Kidney (tissue), 22 donors: ENCODE results near the gene CELF5. TPM values are rescaled to one million over a fixed set of nuclear protein-coding genes. Genes with fewer than 3 reads are reported as not detected.

Experiments used
- DNase-seq, 5 donors: peaks; one replicate each; pipeline ENCODE4 v3.0.0-alpha.2; 2013 to 2020
- FAIRE-seq: peaks from 2 replicates; lab custom pipeline; 2012; peaks lifted over from hg19 to GRCh38; lab: Jason Lieb, UNC
- H3K27ac ChIP-seq, 2 donors: one replicate each; pipeline ENCODE4 v1.7.0; 2013; ENCODE audit warnings: low read depth in 2 of 2, low read length in 2 of 2, inconsistent platforms in 1 of 2
- H3K27me3 ChIP-seq: one replicate; pipeline ENCODE4 v1.7.1; 2013; ENCODE audit warnings: low read length, inconsistent platforms; ENCODE audit not compliant: control insufficient read depth, insufficient read depth
- H3K36me3 ChIP-seq, 3 donors: one replicate each; pipeline versions ENCODE4 v1.7.0 to v1.7.1; 2013; ENCODE audit warnings: low read length in 3 of 3, control low read depth in 1 of 3, inconsistent platforms in 1 of 3; ENCODE audit not compliant: insufficient read depth in 3 of 3, control insufficient read depth in 2 of 3
- H3K4me1 ChIP-seq, 3 donors: one replicate each; pipeline versions ENCODE4 v1.7.0 to v1.7.1; 2013; ENCODE audit warnings: low read length in 3 of 3, inconsistent platforms in 1 of 3, low read depth in 1 of 3; ENCODE audit not compliant: control insufficient read depth in 2 of 3, insufficient read depth in 2 of 3
- H3K4me3 ChIP-seq, 3 donors: one replicate each; pipeline versions ENCODE4 v1.7.0 to v1.8.1; 2013; ENCODE audit warnings: low read length in 3 of 3, control low read depth in 1 of 3, inconsistent platforms in 1 of 3
- H3K9ac ChIP-seq, 3 donors: one replicate each; pipeline versions ENCODE4 v1.7.0 to v1.7.1; 2013; ENCODE audit warnings: low read length in 3 of 3, control low read depth in 1 of 3, inconsistent platforms in 1 of 3
- H3K9me3 ChIP-seq, 3 donors: one replicate each; pipeline versions ENCODE4 v1.7.0 to v1.7.1; 2013; ENCODE audit warnings: low read length in 3 of 3, control low read depth in 1 of 3, inconsistent platforms in 1 of 3; ENCODE audit not compliant: control insufficient read depth in 2 of 3, insufficient read depth in 1 of 3
- CTCF ChIP-seq: IDR thresholded peaks from 3 replicates; pipeline ENCODE4 v1.5.1; 2012; ENCODE audit warnings: mild to moderate bottlenecking, moderate library complexity, borderline replicate concordance; ENCODE audit not compliant: insufficient read depth; ENCODE audit errors: extremely low read depth
- intact Hi-C: fragments of 100-400 bp; cut with DNase I; formaldehyde crosslinking; loops from one replicate; pipeline ENCODE4 v1.11.1; 2022
- long read RNA-seq, 10 donors: library from polyadenylated mRNA in 1 of 10; unstranded in 1 of 10; transcript quantifications; one replicate each; pipeline ENCODE4 v2.0.0 and lab custom pipeline, GENCODE V29; 2021 to 2026
- polyA plus RNA-seq: library from polyadenylated mRNA; stranded (reverse); fragments of 350-450 nt; fragmentation: Illumina TruSeq; extraction: RNeasy Lipid Tissue Mini Kit (QIAGEN cat#74804); gene quantifications from one replicate; pipeline ENCODE4 v1.2.3, GENCODE V29; 2014; ENCODE audit warnings: low read depth, low replicate concordance; ENCODE audit not compliant: insufficient read depth
- total RNA-seq: library from RNA; stranded (reverse); fragmentation: NEBNext Ultra II Directional; extraction: Animal tissue kit (Norgen Biotek cat#: 25700); gene quantifications from one replicate; pipeline ENCODE4 v1.2.1, GENCODE V29; 2021
- donor health status: control.
- donor health status: control.
- donor health status: control.
- donor health status: control.
- donor health status: control.
- donor health status: DM: yes; HTN: yes; CAD: no.
- donor health status: Normal renal cell carcinoma (clear cell type).

Gene CELF5
- total RNA-seq (0.38 TPM), polyA plus RNA-seq (0.15 TPM)
- long read RNA-seq, donor 1, result 0 reads
- long read RNA-seq, donor 2, result 0 reads
- long read RNA-seq, donor 3, result 0 reads
- long read RNA-seq, donor 4, result 0 reads
- long read RNA-seq, donor 5, result 0 reads
- long read RNA-seq, donor 6, result 0 reads
- long read RNA-seq, donor 7, partial matches to known transcripts, result 0 of 1 reads
- long read RNA-seq, donor 7, other reads (novel, unspliced or antisense), result 1 of 1 reads
- long read RNA-seq, donor 8, result 0 reads
- long read RNA-seq, donor 9, result 0 reads
- long read RNA-seq, donor 10, result 0 reads

DNA sequence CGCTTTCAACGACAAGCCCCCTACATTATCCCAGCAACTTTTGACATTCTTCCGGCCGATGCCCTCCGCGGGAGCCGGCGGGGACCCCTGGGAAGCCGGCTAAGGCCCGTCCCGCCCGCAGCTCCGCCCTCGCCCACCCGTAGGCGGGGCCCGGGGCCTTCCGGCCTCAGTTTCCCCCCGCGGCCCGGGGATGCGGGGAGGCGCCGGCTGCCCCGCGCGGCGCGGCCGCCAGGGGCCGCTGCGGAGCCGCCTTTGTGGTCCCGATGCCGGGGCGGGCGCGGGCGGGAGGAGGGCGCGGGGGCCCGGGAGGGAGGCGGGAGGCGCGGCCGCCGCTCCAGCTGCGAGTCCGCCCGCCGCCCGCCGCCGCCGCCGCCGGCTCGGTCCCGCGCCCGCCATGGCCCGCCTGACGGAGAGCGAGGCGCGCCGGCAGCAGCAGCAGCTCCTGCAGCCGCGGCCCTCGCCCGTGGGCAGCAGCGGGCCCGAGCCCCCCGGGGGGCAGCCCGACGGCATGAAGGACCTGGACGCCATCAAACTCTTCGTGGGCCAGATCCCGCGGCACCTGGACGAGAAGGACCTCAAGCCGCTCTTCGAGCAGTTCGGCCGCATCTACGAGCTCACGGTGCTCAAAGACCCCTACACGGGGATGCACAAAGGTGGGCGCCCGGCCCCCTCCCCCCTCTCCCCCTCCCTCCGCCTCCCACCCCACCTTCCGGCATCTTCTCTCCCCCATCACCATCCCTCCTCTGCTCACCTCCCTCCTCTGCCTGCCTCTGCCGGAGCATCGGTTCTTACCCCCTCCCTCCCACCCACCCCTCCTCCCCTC lies at the start of gene CELF5:
CELF5 (plus strand) TSS at position 316 of the 823 bp plus-strand sequence; CDS start at position 395, 79 bp downstream.
- no peaks in the 10 kb centered on the region for H3K4me1 ChIP-seq
- peak; percentile 50 for TF ChIP-seq CTCF
- no peaks in the 10 kb centered on the region for H3K36me3 ChIP-seq
- no peaks in the 10 kb centered on the region for H3K27me3 ChIP-seq
- no peak within 1 kb of the TSS for H3K27ac ChIP-seq
- H3K9ac ChIP-seq, result no peak within 1 kb of the TSS
- DNase-seq, result peak in 3 of 5 donors; percentile 48 to 79 (median 66)
- H3K9me3 ChIP-seq, result no peaks in the 10 kb centered on the region
- no peak for FAIRE-seq
- intact Hi-C loops, result no loop called here
- H3K4me3 ChIP-seq, result no peak within 1 kb of the TSS

- H3K4me3 ChIP-seq, result no peak overlapping the region
- no peak overlapping the region for H3K27ac ChIP-seq
- no peak for FAIRE-seq
- H3K36me3 ChIP-seq, result no peaks in the 10 kb centered on the region
- peak in 1 of 5 donors; percentile 83 for DNase-seq
- no peaks in the 10 kb centered on the region for H3K4me1 ChIP-seq
- intact Hi-C loops, result no loop called here
- H3K27me3 ChIP-seq, result no peaks in the 10 kb centered on the region
- no peak overlapping the region for H3K9ac ChIP-seq
- TF ChIP-seq CTCF, result no peak
- no peaks in the 10 kb centered on the region for H3K9me3 ChIP-seq
Observed at GRCh38 chr19:3175781-3176714, 48.4 kb upstream of the CELF5 start.

DNA sequence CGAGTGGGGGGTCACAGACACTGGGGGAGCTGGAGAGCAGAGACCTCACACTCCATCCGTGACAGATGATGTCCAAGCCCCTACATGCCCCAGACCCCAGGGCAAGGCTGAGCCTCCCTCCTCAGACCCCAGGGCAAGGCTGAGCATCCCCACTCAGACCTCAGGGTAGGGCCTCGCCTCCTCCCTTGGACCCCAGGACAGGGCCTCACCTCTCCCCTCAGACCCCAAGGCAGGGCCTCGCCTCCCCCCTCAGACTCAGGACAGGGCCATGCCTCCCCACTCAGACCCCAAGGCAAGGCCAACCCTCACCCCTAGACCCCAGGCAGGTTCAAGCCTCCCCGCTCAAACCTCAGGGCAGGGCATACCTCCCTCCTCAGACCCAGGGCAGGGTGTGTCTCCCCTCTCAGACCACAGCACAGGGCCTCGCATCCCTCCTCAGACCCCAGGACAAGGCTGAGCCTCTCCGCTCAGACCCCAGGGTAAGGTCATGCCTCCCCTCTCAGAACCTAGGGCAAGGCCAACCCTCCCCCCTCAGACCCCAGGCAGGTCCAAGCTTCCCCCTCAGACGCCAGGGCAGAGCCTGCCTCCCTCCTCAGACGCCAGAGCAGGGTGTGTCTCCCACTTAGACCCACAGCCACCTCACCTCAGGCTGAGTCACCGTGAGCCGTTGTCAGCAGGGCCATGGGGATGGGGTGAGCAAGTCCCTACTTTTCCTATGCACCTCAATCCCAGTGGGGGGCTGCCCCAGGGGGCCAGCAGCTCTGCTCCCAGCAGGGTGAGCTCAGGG lies 47.6 kb upstream of the CELF5 start:
- DNase-seq, result peak in 1 of 5 donors; percentile 84
- Histone ChIP-seq H3K27me3 (no peaks in the 10 kb centered on the region), H3K9ac (no peak overlapping the region), H3K36me3 (no peaks in the 10 kb centered on the region), H3K4me1 (no peaks in the 10 kb centered on the region), H3K9me3 (no peaks in the 10 kb centered on the region), H3K4me3 (no peak overlapping the region), H3K27ac (no peak overlapping the region)
- TF ChIP-seq CTCF, result no peak
- intact Hi-C loops, result no loop called here
- no peak for FAIRE-seq
